Ureter (tissue), 1 donor: ENCODE measurements around the gene SPATA45. TPM values are rescaled to one million over a fixed set of nuclear protein-coding genes. Genes with fewer than 3 reads are reported as not detected.
"Not testable (repeated sequence)": the region's sequence is repeated elsewhere in the genome, so short reads cannot be mapped to it uniquely, and the experiment has no call there.

Experiments
- DNase-seq: peaks from one replicate; pipeline ENCODE4 v3.0.0-alpha.2; 2020; ENCODE audit warnings: low spot score
- total RNA-seq: library from RNA; stranded (reverse); gene quantifications from one replicate; pipeline ENCODE4 v1.2.4, GENCODE V29; 2023
- donor health status: DM: yes; HTN: yes; CAD: no.

Gene SPATA45
- total RNA-seq, result not detected

- no peak for DNase-seq
Measured at GRCh38 chr1:212847549-212847948, at the start of gene SPATA45. SPATA45 (minus strand) TSS chr1:212847649; CDS start chr1:212836149, 11,500 bp downstream.

GRCh38 chr1:212892108-212892507 is 44.7 kb upstream of the SPATA45 start:
- DNase-seq, result no peak

GRCh38 chr1:212884592-212884991 is 37.1 kb upstream of the SPATA45 start:
- DNase-seq, result no peak

GRCh38 chr1:212879947-212880690 is 32.7 kb upstream of the SPATA45 start:
- no peak for DNase-seq

- no peak for DNase-seq
Measured at GRCh38 chr1:212878418-212878817, 31.0 kb upstream of the SPATA45 start.

- no peak for DNase-seq
Measured at GRCh38 chr1:212873518-212873917, 26.1 kb upstream of the SPATA45 start.

- no peak for DNase-seq
Measured at GRCh38 chr1:212871976-212872375, 24.5 kb upstream of the SPATA45 start.

GRCh38 chr1:212867192-212867591 is 19.7 kb upstream of the SPATA45 start:
- DNase-seq, result no peak

- DNase-seq, result no peak
Measured at GRCh38 chr1:212864201-212864600, 16.8 kb upstream of the SPATA45 start.

- DNase-seq, result not testable (repeated sequence)
Measured at GRCh38 chr1:212863345-212863744, 15.9 kb upstream of the SPATA45 start.

- no peak for DNase-seq
Measured at GRCh38 chr1:212862111-212862690, 14.8 kb upstream of the SPATA45 start.

GRCh38 chr1:212860713-212861581 is 13.5 kb upstream of the SPATA45 start:
- no peak for DNase-seq

GRCh38 chr1:212858461-212859265 is 11.2 kb upstream of the SPATA45 start:
- peak; percentile 44 for DNase-seq

GRCh38 chr1:212857992-212858460 is 10.6 kb upstream of the SPATA45 start, which contains the start of gene FLVCR1:
FLVCR1 (plus strand) TSS chr1:212858275; CDS start chr1:212858453, 178 bp downstream.
- DNase-seq, result peak; percentile 96

GRCh38 chr1:212856755-212857154 is 9.3 kb upstream of the SPATA45 start:
- DNase-seq, result no peak

- DNase-seq, result no peak
Measured at GRCh38 chr1:212853658-212854057, 6.2 kb upstream of the SPATA45 start.

GRCh38 chr1:212852105-212852688 is 4.7 kb upstream of the SPATA45 start:
- no peak for DNase-seq

- DNase-seq, result not testable (repeated sequence)
Measured at GRCh38 chr1:212844521-212844920, 2.9 kb downstream of the SPATA45 start.

GRCh38 chr1:212838145-212838544 is 9.3 kb downstream of the SPATA45 start:
- DNase-seq, result no peak

- peak; percentile 54 for DNase-seq
Measured at GRCh38 chr1:212833211-212834207, 13.9 kb downstream of the SPATA45 start.
